Measurements from ENCODE around the gene NEU1.

- TF ChIP-seq CTCF (IDR thresholded peaks at IDR 0.05; ENCODE audit: poor library complexity, severe bottlenecking) (no peak), REST (IDR thresholded peaks at IDR 0.05; ENCODE audit: borderline replicate concordance) (no peak), EZH2 (IDR thresholded peaks at IDR 0.05; ENCODE audit: borderline replicate concordance, insufficient read depth, low read length, poor library complexity, severe bottlenecking) (no peak), POLR2AphosphoS5 (IDR thresholded peaks at IDR 0.05) (no peak), TAF1 (IDR thresholded peaks at IDR 0.05; ENCODE audit: low read depth) (no peak), EP300 (conservative IDR thresholded peaks at IDR 0.05; ENCODE audit: poor library complexity, severe bottlenecking) (no peak), RAD21 (conservative IDR thresholded peaks at IDR 0.05) (no peak), SMC3 (conservative IDR thresholded peaks at IDR 0.05; ENCODE audit: poor library complexity) (no peak), MXI1 (conservative IDR thresholded peaks at IDR 0.05; ENCODE audit: poor library complexity, severe bottlenecking) (no peak)
These were observed 11.6 kb upstream of the NEU1 start for GRCh38 chr6:31874084-31874670.

Data from neural cell (in vitro differentiated cells).